ENCODE data around the gene MAN2C1. TPM values are rescaled to one million over a fixed set of nuclear protein-coding genes. Genes with fewer than 3 reads are reported as not detected.
A peak's percentile ranks its signal among the peaks of the same experiment; 100 is the strongest.

MAN2C1 gene
- polyA plus RNA-seq (2011; rRNA removed) (32.5 and 37.9 TPM in 2 replicates), polyA minus RNA-seq (2011; rRNA and poly(A)+ RNA removed) (56.3 and 66.2 TPM in 2 replicates)

GRCh38 chr15:75367913-75368688 is at the start of gene MAN2C1:
Gene MAN2C1 (minus strand): TSS chr15:75368607. CDS start chr15:75368583, 24 bp downstream.
- Histone ChIP-seq H3K27ac (ENCODE audit: low read depth, low read length) (peak within 1 kb of the TSS; percentile 93), H3K27me3 (ENCODE audit: control insufficient read depth, insufficient read depth, low read length) (no peaks in the 10 kb centered on the region), H3K9me3 (ENCODE audit: control insufficient read depth, insufficient read depth, low read length) (no peaks in the 10 kb centered on the region), H3K4me3 (ENCODE audit: low read depth, low read length) (peak within 1 kb of the TSS; percentile 83)
- ChIA-PET POLR2A (interaction anchor here (0.6 to 3.0 kb wide), 8 partner anchors 8 to 293 kb away, joined by 4 to 25 read pairs (median 6); partner anchors contain the start of genes COMMD4 and SIN3A), CTCF (interaction anchor here (0.6 to 2.2 kb wide), 26 partner anchors 9 to 442 kb away, joined by 3 to 35 read pairs (median 4); partner anchors contain the start of genes PTPN9 and SIN3A)
- DNase-seq (ENCODE audit: low read depth, low spot score): peak; percentile 84
- TF ChIP-seq CTCF (IDR thresholded peaks at IDR 0.05; ENCODE audit: low read depth, low read length): peak; percentile 76

GRCh38 chr15:75416584-75416983 is 48.2 kb upstream of the MAN2C1 start:
- Histone ChIP-seq H3K9me3 (ENCODE audit: control insufficient read depth, insufficient read depth, low read length) (no peaks in the 10 kb centered on the region), H3K4me3 (ENCODE audit: low read depth, low read length) (no peak overlapping the region), H3K27me3 (ENCODE audit: control insufficient read depth, insufficient read depth, low read length) (no peaks in the 10 kb centered on the region), H3K27ac (ENCODE audit: low read depth, low read length) (no peak overlapping the region)
- no peak for DNase-seq (ENCODE audit: low read depth, low spot score)
- no peak for TF ChIP-seq CTCF (IDR thresholded peaks at IDR 0.05; ENCODE audit: low read depth, low read length)
- POLR2A ChIA-PET: no interaction called here
- CTCF ChIA-PET: no interaction called here

GRCh38 chr15:75410196-75410595 is 41.8 kb upstream of the MAN2C1 start:
- Histone ChIP-seq H3K4me3 (ENCODE audit: low read depth, low read length) (no peak overlapping the region), H3K27ac (ENCODE audit: low read depth, low read length) (no peak overlapping the region), H3K9me3 (ENCODE audit: control insufficient read depth, insufficient read depth, low read length) (no peaks in the 10 kb centered on the region), H3K27me3 (ENCODE audit: control insufficient read depth, insufficient read depth, low read length) (no peaks in the 10 kb centered on the region)
- DNase-seq (ENCODE audit: low read depth, low spot score): no peak
- TF ChIP-seq CTCF (IDR thresholded peaks at IDR 0.05; ENCODE audit: low read depth, low read length): no peak
- POLR2A ChIA-PET: no interaction called here
- CTCF ChIA-PET: no interaction called here

- ChIA-PET CTCF (no interaction called here), POLR2A (no interaction called here)
- Histone ChIP-seq H3K4me3 (ENCODE audit: low read depth, low read length) (no peak overlapping the region), H3K27me3 (ENCODE audit: control insufficient read depth, insufficient read depth, low read length) (no peaks in the 10 kb centered on the region), H3K27ac (ENCODE audit: low read depth, low read length) (no peak overlapping the region), H3K9me3 (ENCODE audit: control insufficient read depth, insufficient read depth, low read length) (no peaks in the 10 kb centered on the region)
- no peak for TF ChIP-seq CTCF (IDR thresholded peaks at IDR 0.05; ENCODE audit: low read depth, low read length)
- no peak for DNase-seq (ENCODE audit: low read depth, low spot score)
Measured at GRCh38 chr15:75407083-75407482, 38.7 kb upstream of the MAN2C1 start.

- no peak overlapping the region for H3K4me3 ChIP-seq (ENCODE audit: low read depth, low read length)
- TF ChIP-seq CTCF (IDR thresholded peaks at IDR 0.05; ENCODE audit: low read depth, low read length): no peak
- POLR2A ChIA-PET: no interaction called here
- no peaks in the 10 kb centered on the region for H3K9me3 ChIP-seq (ENCODE audit: control insufficient read depth, insufficient read depth, low read length)
- no peak for DNase-seq (ENCODE audit: low read depth, low spot score)
- CTCF ChIA-PET: interaction anchor here (0.6 kb wide), 2 partner anchors 48 to 705 kb away, joined by 3 read pairs; partner anchors contain the start of gene SIN3A
- no peaks in the 10 kb centered on the region for H3K27me3 ChIP-seq (ENCODE audit: control insufficient read depth, insufficient read depth, low read length)
- no peak overlapping the region for H3K27ac ChIP-seq (ENCODE audit: low read depth, low read length)
Measured at GRCh38 chr15:75403892-75404291, 35.5 kb upstream of the MAN2C1 start.
